HG03196 (cell line): ENCODE results near the gene ZBTB22.
A peak's percentile ranks its signal among the peaks of the same experiment; 100 is the strongest.

Source experiments
- ATAC-seq: cut with Tn5 transposase; IDR thresholded peaks from one replicate; pipeline ENCODE4 v1.9.1; 2021; ENCODE audit not compliant: unreplicated experiment

Gene ZBTB22

DNA sequence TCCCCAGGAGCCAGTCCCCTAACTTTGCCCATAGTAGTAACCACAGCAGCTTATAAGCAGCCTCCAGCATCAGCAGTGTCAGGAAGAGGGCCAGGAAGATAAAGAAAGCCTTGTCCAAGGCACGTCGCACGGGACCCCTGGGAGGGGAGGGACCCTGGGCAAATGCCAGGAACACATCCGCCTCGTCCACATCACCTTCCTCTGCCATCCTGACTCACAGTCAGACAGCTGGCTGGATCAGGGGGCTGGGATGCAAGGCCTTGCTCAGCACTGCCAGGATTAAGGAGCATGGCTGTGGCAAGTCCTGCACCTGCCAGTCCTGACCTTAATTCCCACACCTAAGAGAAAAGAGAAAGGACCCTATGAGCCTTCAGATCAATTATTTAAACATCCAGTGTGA is 11.5 kb upstream of the ZBTB22 start:
- no peak for ATAC-seq

DNA sequence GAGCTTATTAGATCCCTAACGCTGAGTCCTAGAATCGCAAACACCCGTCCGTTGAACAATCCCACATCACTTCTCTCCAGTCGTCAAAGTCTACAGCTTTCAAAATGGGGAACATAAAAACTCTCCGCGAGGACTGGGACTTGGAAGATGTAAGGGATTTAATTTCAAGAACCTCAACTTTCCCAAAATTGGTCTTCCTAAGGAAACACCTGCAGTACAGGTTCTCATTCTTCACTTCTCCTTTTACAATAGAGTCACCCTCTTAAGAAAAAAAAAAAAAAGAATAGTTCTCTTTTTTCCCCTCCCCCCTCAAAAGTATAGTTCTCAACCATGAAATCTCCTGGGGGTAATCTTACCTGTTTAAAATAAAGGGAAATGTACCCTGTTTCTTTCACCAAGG is 6.6 kb upstream of the ZBTB22 start:
- no peak for ATAC-seq

DNA sequence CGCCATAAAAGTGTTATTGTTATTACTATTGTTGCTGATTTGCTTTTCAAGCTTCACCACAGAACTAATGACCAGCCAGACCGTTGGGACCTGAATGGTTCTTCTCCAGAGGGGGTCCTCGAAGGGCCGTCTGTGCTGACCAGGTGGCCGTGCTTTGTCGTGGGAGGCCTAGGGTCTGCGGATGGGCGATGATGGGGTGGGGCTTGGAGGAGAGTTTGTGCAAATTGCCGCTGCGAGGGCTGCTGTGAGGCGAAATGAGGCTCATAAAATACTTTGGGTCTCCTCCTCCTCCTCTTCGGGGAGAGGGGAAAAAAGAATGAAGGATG is 6.0 kb upstream of the ZBTB22 start:
- ATAC-seq: peak; percentile 19

DNA sequence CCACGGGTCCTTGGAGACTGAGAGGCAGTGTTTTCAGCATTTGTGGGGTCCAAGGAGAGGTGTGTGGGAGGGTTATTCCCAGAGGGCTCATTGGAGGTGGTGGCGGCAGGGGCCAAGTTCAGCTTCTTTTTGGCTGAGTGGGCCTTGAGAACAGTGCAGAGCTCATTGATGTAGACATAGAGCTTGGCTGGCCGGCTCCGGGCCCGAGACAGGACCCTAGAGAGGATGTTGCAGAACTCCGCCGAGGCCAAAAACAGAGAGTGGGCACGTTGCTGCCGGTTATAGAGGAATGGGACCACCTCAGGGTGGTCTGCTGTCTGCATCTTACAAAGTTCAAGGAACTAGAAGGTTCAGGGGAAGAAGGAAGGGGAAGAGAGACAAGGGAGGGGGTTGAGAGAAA is 3.7 kb upstream of the ZBTB22 start:
- no peak for ATAC-seq

DNA sequence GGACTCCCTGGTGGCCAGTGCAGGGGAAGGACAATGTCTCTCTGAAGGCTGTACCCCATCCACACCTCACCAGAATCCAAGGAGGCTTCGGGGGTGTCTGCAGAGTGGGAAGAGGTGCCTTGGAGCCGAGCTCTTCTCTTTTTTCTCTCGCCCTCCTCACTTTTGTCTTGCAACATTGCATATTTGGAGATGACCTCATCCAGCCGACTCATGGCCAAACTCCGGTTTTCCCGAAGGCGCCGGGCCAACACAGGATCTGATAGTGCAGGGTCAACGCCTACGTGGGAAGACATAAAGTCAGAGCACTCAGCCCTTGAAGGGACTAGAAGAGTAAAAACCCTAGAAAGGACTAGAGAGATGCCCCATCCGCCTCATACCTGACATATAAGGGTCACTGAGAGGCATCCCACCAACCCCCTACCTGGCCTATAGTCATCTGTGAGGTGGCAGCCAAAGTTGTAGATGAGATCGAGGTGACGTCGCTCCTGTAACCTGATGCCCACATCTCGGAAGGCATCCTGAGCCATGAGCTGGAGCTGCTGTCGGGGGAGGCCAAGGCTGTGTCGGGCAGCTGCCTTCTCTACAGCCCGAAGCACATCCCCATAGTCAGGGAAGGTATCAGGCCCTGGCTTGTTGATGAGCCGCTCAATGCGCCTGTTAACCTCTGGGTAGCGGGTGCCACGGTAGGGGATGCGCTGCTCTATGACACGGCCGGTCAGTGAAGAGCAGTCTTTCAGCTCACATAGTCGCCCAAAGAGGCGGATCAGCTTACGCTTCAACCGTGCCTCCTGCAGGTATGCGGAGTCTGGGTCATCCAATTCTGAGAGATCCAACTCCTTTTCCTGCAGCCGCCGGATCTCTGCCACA is 3.0 kb upstream of the ZBTB22 start:
- no peak for ATAC-seq

DNA sequence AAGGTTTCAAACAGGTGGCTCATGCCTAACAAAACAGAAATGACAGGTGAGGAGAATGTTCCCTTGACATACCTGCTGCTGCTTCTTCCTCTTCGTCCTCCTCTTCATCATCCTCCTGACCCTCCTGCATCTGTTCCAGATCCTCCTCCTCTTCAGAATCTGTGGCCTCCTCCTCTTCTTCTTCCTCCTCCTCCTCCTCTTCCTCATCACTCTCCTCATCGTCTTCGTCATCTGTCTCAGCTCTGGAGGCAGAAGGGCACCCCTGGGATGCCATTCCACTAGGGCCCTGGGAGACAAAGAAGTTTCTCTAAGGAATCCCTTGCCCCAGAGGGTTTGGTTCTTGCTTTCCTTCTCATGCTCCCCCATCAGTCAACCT is 2.4 kb upstream of the ZBTB22 start:
- no peak for ATAC-seq

DNA sequence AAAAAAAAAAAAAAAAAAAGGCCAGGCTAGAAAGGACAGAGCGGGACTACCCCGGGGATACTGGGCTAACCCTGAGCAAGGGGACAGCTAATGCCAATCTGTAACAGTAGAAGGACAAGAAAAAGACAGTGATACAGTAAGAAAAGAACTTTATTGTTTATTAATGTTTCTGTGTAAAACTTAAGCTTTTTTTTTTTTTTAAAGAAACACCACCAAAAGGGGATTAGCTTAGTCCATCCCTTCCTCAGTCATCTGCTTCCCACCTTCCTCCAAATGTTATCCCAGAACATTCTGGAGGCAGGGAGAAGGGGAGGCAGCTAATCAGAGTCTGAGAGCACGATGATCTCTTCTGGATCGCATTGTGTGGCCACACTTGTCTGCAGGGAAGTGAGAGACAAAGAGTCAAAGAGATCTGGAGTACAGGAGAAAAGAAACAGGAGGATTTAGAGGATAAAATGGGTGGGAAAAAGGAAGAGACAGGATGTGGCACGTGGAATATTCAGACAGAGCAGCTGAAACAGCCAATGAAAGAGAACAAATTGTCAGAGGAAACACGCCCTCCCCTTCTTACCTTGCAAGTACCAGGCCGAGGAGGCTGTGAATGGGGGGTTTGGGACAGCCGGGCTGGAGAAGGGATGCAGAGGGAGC is 1.0 kb upstream of the ZBTB22 start:
- ATAC-seq: no peak

DNA sequence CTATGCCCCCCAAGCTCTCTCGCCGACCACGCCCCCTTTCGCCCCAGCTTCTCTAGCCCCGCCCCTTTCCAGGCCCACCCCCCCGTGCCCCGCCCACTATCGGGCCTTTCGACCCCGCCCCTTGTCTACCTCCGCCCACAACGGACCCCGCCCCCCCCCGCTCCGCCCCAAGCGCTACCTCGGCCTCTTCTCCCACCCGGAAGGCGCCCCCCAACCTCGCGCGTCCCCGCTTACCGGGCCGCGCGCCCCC is 200 bp downstream of the ZBTB22 start:
- ATAC-seq: no peak

DNA sequence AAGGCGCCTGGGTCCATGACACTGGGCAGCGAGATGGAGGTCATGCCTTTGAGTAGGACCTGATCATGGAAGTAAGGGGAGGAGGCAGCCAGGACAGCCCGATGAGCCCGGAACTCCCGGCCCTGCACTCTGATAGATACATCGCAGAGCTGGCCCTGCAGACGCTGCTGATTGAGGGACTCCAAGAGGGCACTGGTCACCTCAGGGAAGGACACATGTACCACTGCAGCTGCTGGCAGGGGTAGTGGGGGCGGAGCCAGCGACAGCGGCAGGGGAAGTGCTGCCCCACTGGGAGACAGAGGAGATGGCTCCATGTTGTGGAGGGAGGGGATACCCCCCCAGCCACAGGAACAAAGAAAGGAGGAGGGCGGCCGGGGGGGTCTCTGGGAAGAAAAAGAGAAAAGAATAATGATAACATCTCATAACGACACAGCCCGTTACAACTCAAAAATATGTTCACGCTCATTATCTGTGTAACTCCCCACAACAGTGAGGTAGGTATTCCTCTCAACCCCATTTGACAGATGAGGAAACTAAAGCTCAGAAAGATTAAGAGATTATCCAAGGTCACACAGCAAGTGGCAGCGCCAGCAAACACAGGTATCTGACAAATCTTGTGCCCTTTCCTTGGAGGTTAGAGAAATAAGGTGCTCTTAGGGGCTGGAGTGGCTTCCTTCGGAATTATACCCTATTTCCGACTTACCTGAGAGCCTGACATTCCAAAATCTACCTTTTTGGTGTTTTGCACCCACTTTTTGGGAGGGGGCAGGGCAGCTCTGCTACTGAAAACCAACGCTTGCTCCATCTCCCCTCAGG is 733 bp downstream of the ZBTB22 start:
- no peak for ATAC-seq

DNA sequence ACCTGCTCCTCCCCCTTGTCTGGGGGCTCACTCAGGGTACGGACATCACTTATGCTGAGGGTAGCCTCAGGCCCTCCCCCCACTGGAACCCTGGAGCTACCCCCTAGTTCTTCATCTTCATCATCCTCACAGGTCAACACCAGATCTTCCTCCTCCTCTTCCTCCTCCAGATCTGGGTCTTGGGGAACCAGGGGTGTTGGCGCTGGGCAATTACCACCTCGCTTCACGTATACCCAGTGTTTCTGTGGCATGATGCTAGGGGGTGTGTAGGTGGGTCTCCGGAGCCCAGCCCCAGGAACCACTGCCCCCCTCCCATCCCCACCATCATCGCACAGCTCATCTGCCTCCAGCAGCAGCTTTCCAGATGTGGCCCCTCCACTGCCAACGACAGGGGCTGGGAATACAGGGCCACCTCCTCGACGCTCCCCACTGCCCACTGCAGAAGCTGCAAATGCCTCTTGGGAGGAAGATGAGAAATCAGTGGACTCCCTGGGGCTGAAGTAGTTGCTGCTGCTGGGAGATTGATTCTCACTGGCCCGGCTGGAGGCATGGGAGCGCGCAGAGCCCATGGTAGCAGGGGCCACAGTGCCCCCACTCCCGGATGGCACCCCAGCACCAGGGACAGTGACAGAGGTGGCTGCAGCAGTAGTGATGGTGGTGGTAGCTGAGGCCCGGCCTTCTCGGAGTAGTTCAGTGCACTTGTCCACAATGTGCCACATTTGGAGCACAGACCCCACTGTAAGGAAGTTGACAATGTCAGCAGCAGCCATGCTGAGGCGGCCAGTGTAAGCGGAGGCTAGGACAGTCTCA is 1.5 kb downstream of the ZBTB22 start:
- no peak for ATAC-seq

DNA sequence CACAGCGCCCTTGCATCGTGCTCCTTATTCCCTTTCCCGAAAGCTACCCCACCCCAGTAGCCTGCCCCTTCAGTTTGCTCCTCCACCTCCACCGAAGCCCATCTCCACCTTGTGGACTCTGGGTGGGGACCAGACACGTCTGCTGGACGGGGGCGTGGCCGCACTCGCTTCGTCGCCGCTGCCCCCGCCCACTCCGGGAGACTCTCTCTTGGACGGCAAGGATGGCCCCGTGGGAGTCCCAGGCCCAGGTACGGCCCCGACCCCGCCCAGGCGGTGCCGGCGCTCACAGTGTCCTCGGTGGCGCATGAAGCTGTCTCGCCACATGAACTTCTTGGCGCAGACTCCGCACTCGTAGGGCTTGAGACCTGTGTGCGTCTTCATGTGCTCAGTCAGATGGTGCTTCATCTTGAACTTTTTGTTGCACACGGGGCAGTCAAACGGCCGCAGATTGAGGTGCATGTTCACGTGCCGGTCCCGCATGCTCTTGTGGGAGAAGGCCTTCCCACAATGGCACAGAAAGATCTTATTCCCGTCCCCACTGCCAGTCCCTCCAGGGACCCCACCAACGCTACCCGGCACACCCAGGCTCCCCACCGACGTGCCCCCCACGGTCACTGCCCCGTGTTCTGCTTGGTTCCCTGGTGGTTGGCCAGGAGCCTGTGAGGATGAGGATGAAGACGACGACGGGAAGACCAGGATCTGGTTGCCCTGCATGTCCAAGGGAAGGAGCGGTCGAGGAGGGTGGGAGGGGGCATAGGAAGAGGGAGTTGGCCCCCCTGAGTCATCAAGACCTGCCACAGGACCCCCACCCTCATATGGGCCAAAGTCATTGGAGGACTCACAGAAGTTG is 2.4 kb downstream of the ZBTB22 start:
- no peak for ATAC-seq

DNA sequence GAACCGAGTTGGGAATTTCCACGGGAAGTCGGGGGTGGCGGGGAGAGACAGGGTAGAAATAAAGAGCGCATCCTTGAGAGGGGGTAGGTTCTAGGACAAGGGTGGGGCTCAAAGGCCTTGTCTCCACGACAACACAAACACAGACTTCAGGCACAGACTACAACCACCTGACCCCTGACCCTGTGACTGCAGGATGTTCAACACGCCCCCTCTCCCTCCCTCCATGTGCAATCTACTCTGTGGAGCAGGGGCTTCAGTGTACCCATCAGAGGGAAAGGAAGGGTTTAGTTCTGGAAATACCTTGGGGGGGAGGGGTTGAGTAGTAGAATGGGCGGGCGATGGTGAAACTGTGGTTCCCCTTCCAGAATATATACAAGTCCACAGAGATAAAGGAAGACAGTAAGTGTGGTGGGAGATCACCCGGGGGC is 3.0 kb downstream of the ZBTB22 start:
- no peak for ATAC-seq

DNA sequence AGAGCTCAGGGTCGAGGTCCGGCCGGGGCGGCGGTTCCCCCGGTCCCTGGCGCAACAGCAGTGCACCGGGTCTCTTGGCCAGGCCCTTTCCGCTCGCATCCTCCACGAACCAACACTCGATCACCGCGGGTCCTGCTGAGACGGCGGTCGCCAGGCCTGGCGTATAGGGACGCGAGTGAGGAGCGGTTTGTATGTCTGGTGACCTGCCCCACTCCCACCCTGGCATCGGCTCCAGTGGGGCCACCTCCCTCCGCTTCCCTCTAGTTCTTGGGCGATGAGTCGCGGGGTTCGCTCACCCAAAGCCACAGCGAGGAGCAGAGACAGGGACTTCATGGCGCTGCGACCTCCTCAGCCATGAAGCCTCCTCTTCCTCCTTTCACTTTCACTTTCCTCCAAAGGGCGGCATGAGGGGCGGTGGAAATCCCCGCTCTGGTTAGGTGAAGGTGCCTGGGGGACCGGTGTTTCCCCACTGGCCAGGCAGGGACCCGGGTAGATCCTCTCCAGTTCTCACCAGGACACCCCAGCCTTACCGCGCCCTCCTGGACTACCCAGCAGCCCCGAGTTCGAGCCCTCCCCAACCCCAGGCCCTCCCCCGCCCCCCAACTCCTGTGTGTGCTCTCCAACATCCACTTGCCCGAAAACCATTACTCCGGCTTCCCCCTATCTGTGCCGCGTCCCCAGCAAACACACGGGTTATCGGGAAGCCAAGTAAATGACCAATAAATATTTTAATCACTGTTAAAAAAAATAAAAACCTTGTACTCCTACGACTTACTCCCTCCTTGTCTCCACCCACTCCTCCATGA is 3.6 kb downstream of the ZBTB22 start, which contains the start of gene TAPBP:
TAPBP (minus strand) TSS at position 370 of the 806 bp plus-strand sequence; CDS start at position 333, 37 bp downstream.
- ATAC-seq: peak; percentile 37

DNA sequence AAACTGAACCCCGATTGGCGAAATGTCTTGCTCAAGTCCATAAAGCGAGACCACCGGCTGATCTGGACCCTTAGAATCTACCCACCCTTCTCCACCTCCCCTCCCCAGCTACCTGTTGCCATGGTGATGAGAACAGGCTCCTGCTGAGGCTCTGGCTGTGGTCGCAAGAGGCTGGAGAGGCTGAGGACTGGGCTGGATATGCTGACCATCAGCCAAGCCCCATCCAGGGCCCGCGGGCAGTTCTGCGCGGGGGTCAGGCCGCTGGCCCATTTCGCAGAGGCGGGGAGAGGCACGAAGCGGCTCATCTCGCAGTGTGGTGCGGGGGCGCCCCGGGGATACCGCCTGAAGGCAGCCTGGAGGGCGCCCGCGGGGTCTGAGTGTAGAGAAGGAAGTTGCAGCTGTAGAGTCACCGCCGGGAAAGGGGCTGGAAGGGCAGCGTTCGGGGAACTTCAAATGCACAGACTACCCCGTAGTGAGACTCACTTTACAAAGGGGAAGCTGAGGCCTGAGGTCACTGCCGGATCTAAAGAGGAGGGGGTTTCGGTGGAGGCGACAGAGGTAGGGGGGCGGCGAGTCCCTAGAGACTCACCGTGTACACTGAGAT is 4.3 kb downstream of the ZBTB22 start:
- peak; percentile 6 for ATAC-seq

DNA sequence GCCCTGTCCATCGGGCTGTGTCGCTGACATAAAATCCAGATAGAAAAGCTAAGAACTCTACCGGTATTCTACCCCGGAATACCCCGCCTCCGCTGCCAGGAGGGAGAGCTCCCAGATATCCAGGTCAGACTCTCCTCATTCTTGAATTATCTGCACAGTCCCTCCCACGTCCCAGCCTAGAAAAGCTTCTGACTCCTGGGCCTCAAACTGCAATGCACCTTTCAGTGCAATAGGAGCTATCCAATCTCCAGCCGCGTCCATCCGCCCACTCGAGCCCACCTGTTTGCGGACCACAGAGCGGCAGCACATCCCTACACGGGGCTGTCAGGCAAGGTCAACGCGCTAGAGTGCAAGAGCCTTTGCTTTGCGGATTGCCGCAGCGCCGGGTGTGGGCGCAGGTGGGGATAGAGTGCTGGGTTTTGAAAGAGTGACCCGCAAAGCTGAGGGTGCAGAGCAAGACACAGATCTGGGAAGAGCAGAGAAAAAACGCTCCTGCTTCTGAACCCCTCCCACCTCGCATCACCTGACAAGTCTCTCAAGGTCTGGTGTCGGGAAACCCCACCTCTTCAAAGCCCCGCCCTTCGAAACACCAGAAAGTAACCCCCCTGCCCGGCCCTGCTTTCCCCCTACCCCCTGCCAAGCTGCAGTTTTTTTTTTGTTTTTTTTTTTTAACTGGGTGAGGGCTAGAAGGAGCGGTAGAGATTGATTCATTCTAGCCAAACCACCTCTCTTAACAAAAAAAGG is 5.0 kb downstream of the ZBTB22 start:
- ATAC-seq: no peak

DNA sequence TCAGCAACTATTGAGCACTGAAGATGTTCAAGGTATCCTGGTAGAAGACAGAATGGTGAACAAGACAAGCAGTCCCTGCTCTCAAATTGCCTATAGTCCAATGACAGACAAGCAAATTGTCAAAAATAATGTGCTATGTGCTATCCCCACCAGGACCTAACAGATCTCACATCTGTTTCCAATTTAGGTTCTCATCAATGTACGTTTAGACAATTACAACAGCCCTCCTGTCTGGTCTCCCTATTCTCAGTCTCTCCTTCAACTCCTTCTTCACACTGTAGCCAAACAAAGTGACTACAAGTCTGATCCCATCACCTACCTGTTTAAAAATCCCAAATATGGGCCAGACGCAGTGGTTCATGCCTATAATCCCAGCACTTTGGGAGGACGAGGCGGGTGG is 11.2 kb downstream of the ZBTB22 start:
- no peak for ATAC-seq

DNA sequence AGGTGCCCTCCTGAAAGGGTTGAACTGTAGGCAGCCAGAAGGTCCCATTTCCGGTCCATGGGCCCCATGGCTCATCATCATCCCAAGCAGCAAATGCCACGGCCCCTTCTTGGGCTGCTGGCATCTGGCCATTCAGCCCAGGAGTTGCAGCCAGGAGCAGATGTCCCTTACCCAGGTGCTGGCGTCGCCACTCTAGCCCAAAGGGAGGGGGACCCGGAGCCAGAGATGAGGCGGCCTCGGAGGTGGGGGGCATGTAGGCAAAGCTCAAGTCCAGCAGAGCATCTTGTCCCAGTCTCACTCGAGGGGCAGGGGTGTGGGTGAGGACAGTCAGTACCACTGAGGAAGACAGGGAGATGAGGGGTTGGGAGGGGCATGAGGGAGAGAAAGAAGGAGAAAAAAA is 12.5 kb downstream of the ZBTB22 start:
- ATAC-seq: no peak

DNA sequence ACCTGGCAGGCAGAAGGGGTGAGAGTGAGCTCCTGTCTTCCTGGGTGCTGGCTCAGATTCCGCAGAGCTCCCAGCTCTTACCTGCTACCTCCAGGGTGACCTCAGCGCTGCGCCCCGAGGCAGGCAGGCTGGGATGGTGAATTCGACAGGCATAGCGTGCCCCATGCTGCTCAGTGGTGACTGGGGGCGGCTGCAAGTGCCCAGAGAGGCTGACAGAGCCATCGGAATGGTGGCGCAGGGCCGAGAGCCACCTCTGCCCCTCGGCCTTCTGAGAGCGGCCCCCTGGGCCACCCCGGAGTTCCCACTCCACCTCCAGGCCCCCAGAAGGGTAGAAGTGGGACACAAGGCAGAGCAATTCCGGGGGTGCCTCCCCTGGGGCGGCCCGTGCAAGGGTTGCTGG is 13.3 kb downstream of the ZBTB22 start:
- ATAC-seq: no peak
